ENCODE data around the gene FAM76B. TPM values are rescaled to one million over a fixed set of nuclear protein-coding genes. Genes with fewer than 3 reads are reported as not detected.

FAM76B gene
- total and polyA plus RNA-seq, 2 of the 13 experiments (the other 11 are each of a cell fraction or from before 2014, with no cell fraction given) = 20.2 to 24.2 TPM

GRCh38 chr11:95734009-95734572 is 55.5 kb downstream of the FAM76B start (continued):
- no peak for TF ChIP-seq ZNF407 (CRISPR knock-in tag; IDR thresholded peaks at IDR 0.05; ENCODE audit: not compliant biosample characterization)
- TF ChIP-seq SP1 (IDR thresholded peaks at IDR 0.05) = no peak
- no peak for TF ChIP-seq SP1 (CRISPR knock-in tag; IDR thresholded peaks at IDR 0.05)
- TF ChIP-seq ONECUT2 (CRISPR knock-in tag; IDR thresholded peaks at IDR 0.05) = no peak
- no peak for TF ChIP-seq SNRNP70 (IDR thresholded peaks at IDR 0.05; ENCODE audit: low read depth, low read length)
- TF ChIP-seq TMF1 (CRISPR knock-in tag; IDR thresholded peaks at IDR 0.05; ENCODE audit: low read depth) = no peak
- TF ChIP-seq ZNF552 (CRISPR knock-in tag; IDR thresholded peaks at IDR 0.05; ENCODE audit: borderline replicate concordance) = no peak
- TF ChIP-seq ZNF713 (CRISPR knock-in tag; IDR thresholded peaks at IDR 0.05) = no peak
- no peak for TF ChIP-seq NR2F1 (CRISPR knock-in tag; IDR thresholded peaks at IDR 0.05)
